Adrenal gland (tissue), 5 donors: ENCODE data around the gene UGT2B7.

ENCODE experiments used
- POLR2A ChIP-seq, 2 donors: fragments of 450-650 bp; IDR thresholded peaks; one replicate each; pipeline ENCODE4 v1.6.1; 2017; ENCODE audit warnings: antibody characterized with exemption in 2 of 2, mild to moderate bottlenecking in 2 of 2, moderate library complexity in 1 of 2
- TF ChIP-seq, protein P1 (sequence below), 6 experiments: fragments of 450-650 bp in 4 of 6; fragments of 200-600 bp in 2 of 6; sonication (generic) in 1 of 6; IDR thresholded peaks; 1 replicate in 5 of 6; 2 replicates in 1 of 6; pipeline versions ENCODE4 v1.5.1 to v1.8.0; 2016 to 2021; ENCODE audit warnings: antibody characterized with exemption in 6 of 6, mild to moderate bottlenecking in 2 of 6, moderate library complexity in 1 of 6
- donor health status: DM: no; HTN: no; CAD: no.

- TF ChIP-seq POLR2A (IDR thresholded peaks at IDR 0.05), result no peak
- TF ChIP-seq, protein P1, sequence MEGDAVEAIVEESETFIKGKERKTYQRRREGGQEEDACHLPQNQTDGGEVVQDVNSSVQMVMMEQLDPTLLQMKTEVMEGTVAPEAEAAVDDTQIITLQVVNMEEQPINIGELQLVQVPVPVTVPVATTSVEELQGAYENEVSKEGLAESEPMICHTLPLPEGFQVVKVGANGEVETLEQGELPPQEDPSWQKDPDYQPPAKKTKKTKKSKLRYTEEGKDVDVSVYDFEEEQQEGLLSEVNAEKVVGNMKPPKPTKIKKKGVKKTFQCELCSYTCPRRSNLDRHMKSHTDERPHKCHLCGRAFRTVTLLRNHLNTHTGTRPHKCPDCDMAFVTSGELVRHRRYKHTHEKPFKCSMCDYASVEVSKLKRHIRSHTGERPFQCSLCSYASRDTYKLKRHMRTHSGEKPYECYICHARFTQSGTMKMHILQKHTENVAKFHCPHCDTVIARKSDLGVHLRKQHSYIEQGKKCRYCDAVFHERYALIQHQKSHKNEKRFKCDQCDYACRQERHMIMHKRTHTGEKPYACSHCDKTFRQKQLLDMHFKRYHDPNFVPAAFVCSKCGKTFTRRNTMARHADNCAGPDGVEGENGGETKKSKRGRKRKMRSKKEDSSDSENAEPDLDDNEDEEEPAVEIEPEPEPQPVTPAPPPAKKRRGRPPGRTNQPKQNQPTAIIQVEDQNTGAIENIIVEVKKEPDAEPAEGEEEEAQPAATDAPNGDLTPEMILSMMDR (IDR thresholded peaks at IDR 0.05), result no peak
Measured at GRCh38 chr4:69060651-69061308, 35.5 kb upstream of the UGT2B7 start.
